Panc1 (cell line): ENCODE results near the gene AMBP.

Experiments used
- CTCF ChIP-seq: fragments of 450-650 bp; IDR thresholded peaks from 2 replicates; pipeline ENCODE4 v1.5.1; 2017; ENCODE audit warnings: mild to moderate bottlenecking
- POLR2AphosphoS5 ChIP-seq: IDR thresholded peaks from 2 replicates; pipeline ENCODE4 v1.6.1; 2012; ENCODE audit warnings: mild to moderate bottlenecking, low read depth, low read length, moderate library complexity
- REST ChIP-seq, 2 experiments: IDR thresholded peaks; 2 replicates each; pipeline ENCODE4 v1.6.1; 2011 to 2012; ENCODE audit warnings: low read depth in 2 of 2, control low read depth in 1 of 2, low read length in 1 of 2, mild to moderate bottlenecking in 1 of 2, moderate library complexity in 1 of 2; ENCODE audit not compliant: insufficient read depth in 1 of 2
- TCF7L2 ChIP-seq: IDR thresholded peaks from 2 replicates; pipeline ENCODE4 v1.6.1; 2011; ENCODE audit warnings: mild to moderate bottlenecking, low read depth, low read length, inconsistent platforms

GRCh38 chr9:114021578-114021977, 56.5 kb downstream of the AMBP start:
- TF ChIP-seq CTCF (no peak), REST (IDR thresholded peaks at IDR 0.05; ENCODE audit: insufficient read depth in 1 of 2, low read depth in 2 of 2, low read length in 1 of 2) (no peak), TCF7L2 (no peak), POLR2AphosphoS5 (no peak)
